ENCODE measurements around the gene KRIT1.

GRCh38 chr7:92149736-92150239 lies 95.9 kb downstream of the KRIT1 start:
- TF ChIP-seq, protein P1, sequence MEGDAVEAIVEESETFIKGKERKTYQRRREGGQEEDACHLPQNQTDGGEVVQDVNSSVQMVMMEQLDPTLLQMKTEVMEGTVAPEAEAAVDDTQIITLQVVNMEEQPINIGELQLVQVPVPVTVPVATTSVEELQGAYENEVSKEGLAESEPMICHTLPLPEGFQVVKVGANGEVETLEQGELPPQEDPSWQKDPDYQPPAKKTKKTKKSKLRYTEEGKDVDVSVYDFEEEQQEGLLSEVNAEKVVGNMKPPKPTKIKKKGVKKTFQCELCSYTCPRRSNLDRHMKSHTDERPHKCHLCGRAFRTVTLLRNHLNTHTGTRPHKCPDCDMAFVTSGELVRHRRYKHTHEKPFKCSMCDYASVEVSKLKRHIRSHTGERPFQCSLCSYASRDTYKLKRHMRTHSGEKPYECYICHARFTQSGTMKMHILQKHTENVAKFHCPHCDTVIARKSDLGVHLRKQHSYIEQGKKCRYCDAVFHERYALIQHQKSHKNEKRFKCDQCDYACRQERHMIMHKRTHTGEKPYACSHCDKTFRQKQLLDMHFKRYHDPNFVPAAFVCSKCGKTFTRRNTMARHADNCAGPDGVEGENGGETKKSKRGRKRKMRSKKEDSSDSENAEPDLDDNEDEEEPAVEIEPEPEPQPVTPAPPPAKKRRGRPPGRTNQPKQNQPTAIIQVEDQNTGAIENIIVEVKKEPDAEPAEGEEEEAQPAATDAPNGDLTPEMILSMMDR (IDR thresholded peaks at IDR 0.05; ENCODE audit: poor library complexity): no peak
- TF ChIP-seq EZH2 (IDR thresholded peaks at IDR 0.05; ENCODE audit: borderline replicate concordance): no peak
